B cell (primary cell): ENCODE measurements around the gene ZFP62. TPM values are rescaled to one million over a fixed set of nuclear protein-coding genes. Genes with fewer than 3 reads are reported as not detected.

Source experiments
- ATAC-seq: fragments of 200-7000 bp; cut with Tn5 transposase; one replicate; pipeline ENCODE4 v1.10.0; 2021; ENCODE audit warnings: low read depth, mild to moderate bottlenecking, moderate number of reproducible peaks, moderate library complexity
- CTCF ChIA-PET: fragments of 350-600 bp; sonication (Branson Sonifier 250); formaldehyde crosslinking; loops from one replicate; lab custom pipeline; 2021; ENCODE audit warnings: antibody characterized with exemption, inconsistent platforms; lab: Charles Lee
- POLR2A ChIA-PET: fragments of 350-600 bp; sonication (Branson Sonifier 250); formaldehyde crosslinking; loops from one replicate; lab custom pipeline; 2021; ENCODE audit warnings: antibody characterized with exemption; lab: Charles Lee
- DNase-seq: peaks from one replicate; pipeline ENCODE4 v3.0.0; 2013
- H2AFZ ChIP-seq: 2 replicates; pipeline ENCODE4 v1.6.1; 2012; ENCODE audit warnings: mild to moderate bottlenecking, low read depth, low read length; ENCODE audit not compliant: insufficient read depth, poor library complexity, severe bottlenecking
- H3K27ac ChIP-seq, 2 donors: 1 replicate in 1 of 2; 2 replicates in 1 of 2; pipeline ENCODE4 v1.5.1; 2012 to 2013; ENCODE audit warnings: low read length in 2 of 2, mild to moderate bottlenecking in 2 of 2, moderate library complexity in 1 of 2
- H3K27me3 ChIP-seq, 4 experiments: fragments of 200-600 bp in 1 of 4; sonication (generic) in 1 of 4; replicated peaks in 1 of 4; 1 replicate in 2 of 4; 2 replicates in 2 of 4; pipeline versions ENCODE4 v1.6.1 to v1.7.0; 2013 to 2016; ENCODE audit warnings: low read length in 3 of 4, mild to moderate bottlenecking in 2 of 4, mixed read lengths in 1 of 4, moderate library complexity in 1 of 4; ENCODE audit not compliant: insufficient read depth in 4 of 4, control insufficient read depth in 3 of 4; ENCODE audit errors: control extremely low read depth in 1 of 4
- H3K36me3 ChIP-seq, 2 experiments: replicated peaks in 1 of 2; 1 replicate in 1 of 2; 2 replicates in 1 of 2; pipeline versions ENCODE4 v1.6.1 to v1.7.1; 2013; ENCODE audit warnings: low read length in 1 of 2; ENCODE audit not compliant: insufficient read depth in 2 of 2, control insufficient read depth in 1 of 2; ENCODE audit errors: control extremely low read depth in 1 of 2, extremely low read depth in 1 of 2
- H3K4me1 ChIP-seq, 2 donors: fragments of 200-600 bp in 1 of 2; sonication (generic) in 1 of 2; 1 replicate in 1 of 2; 2 replicates in 1 of 2; pipeline versions ENCODE4 v1.5.1 to v1.6.1; 2013 to 2017; ENCODE audit warnings: low read length in 2 of 2; ENCODE audit not compliant: control insufficient read depth in 2 of 2, insufficient read depth in 2 of 2
- H3K4me2 ChIP-seq: replicated peaks from 2 replicates; pipeline ENCODE3; 2012; ENCODE audit warnings: mild to moderate bottlenecking, low read depth, low read length; ENCODE audit not compliant: poor library complexity, severe bottlenecking
- H3K4me3 ChIP-seq, 5 experiments: fragments of 200-600 bp in 1 of 5; sonication (generic) in 1 of 5; 1 replicate in 3 of 5; 2 replicates in 2 of 5; pipeline versions ENCODE4 v1.5.1 to v1.7.0; 2011 to 2016; ENCODE audit warnings: low read length in 4 of 5, mild to moderate bottlenecking in 4 of 5, low read depth in 2 of 5, control low read depth in 1 of 5, moderate library complexity in 1 of 5; ENCODE audit not compliant: insufficient read depth in 1 of 5; ENCODE audit errors: control extremely low read depth in 1 of 5, extremely low read depth in 1 of 5
- H3K79me2 ChIP-seq: fragments of 200-600 bp; sonication (generic); one replicate; pipeline ENCODE4 v1.6.0; 2016; ENCODE audit warnings: low read length; ENCODE audit not compliant: control insufficient read depth, insufficient read depth
- H3K9ac ChIP-seq: fragments of 200-600 bp; sonication (generic); 2 replicates; pipeline ENCODE4 v1.6.1; 2017; ENCODE audit warnings: mild to moderate bottlenecking, low read length, moderate library complexity
- H3K9me3 ChIP-seq, 3 donors: one replicate each; pipeline versions ENCODE4 v1.6.1 to v1.7.1; 2013; ENCODE audit warnings: low read length in 2 of 3; ENCODE audit not compliant: control insufficient read depth in 2 of 3, insufficient read depth in 1 of 3; ENCODE audit errors: control extremely low read depth in 1 of 3
- H4K20me1 ChIP-seq: 2 replicates; pipeline ENCODE4 v1.6.0; 2012; ENCODE audit warnings: mild to moderate bottlenecking, low read length; ENCODE audit not compliant: insufficient read depth, control insufficient read depth, poor library complexity, severe bottlenecking
- H3K27ac Mint-ChIP-seq: one replicate; pipeline ENCODE4 v1.8.0; 2021; ENCODE audit warnings: mixed read lengths
- H3K27me3 Mint-ChIP-seq: one replicate; pipeline ENCODE4 v1.8.0; 2021; ENCODE audit warnings: mixed read lengths
- H3K4me1 Mint-ChIP-seq: one replicate; pipeline ENCODE4 v1.8.0; 2021; ENCODE audit warnings: mixed read lengths
- H3K4me3 Mint-ChIP-seq: one replicate; pipeline ENCODE4 v1.8.0; 2021; ENCODE audit warnings: mixed read lengths
- H3K9me3 Mint-ChIP-seq: one replicate; pipeline ENCODE4 v1.8.0; 2022; ENCODE audit warnings: mixed read lengths; ENCODE audit not compliant: insufficient read depth
- EZH2 ChIP-seq: IDR thresholded peaks from 2 replicates; pipeline ENCODE4 v1.6.1; 2012; ENCODE audit warnings: borderline replicate concordance, low read depth, mild to moderate bottlenecking, moderate library complexity, low read length; ENCODE audit not compliant: insufficient read depth, poor library complexity, severe bottlenecking
- WGBS: methylation state at CpG from one replicate; pipeline ENCODE4 v1.1.5; 2013; ENCODE audit warnings: missing lambda C conversion rate; ENCODE audit not compliant: insufficient coverage; 5-methylcytosine and 5-hydroxymethylcytosine counted together
- intact Hi-C: fragments of 100-400 bp; cut with micrococcal nuclease; formaldehyde crosslinking; loops from one replicate; pipeline ENCODE4 v1.10.0; 2022
- polyA plus RNA-seq: library from polyadenylated mRNA; depleted of rRNA; stranded (reverse); fragments of >200 nt; gene quantifications from 2 replicates; pipeline ENCODE4 v1.2.3, GENCODE V29; 2012
- total RNA-seq, 2 donors: library from RNA; stranded (reverse); fragments of 120-200 nt in 1 of 2; gene quantifications; 1 replicate in 1 of 2; 2 replicates in 1 of 2; pipeline versions ENCODE4 v1.2.3 to v1.2.4, GENCODE V29; 2013 to 2022
- TF ChIP-seq, protein P1 (sequence below): fragments of 200-600 bp; IDR thresholded peaks from one replicate; pipeline ENCODE4 v1.8.0; 2022; ENCODE audit warnings: antibody characterized with exemption, mild to moderate bottlenecking

ZFP62 gene
- total and polyA plus RNA-seq, 2 donors (not counting 1 experiment from before 2014, with no cell fraction given) = 19.1 to 61.8 TPM

DNA sequence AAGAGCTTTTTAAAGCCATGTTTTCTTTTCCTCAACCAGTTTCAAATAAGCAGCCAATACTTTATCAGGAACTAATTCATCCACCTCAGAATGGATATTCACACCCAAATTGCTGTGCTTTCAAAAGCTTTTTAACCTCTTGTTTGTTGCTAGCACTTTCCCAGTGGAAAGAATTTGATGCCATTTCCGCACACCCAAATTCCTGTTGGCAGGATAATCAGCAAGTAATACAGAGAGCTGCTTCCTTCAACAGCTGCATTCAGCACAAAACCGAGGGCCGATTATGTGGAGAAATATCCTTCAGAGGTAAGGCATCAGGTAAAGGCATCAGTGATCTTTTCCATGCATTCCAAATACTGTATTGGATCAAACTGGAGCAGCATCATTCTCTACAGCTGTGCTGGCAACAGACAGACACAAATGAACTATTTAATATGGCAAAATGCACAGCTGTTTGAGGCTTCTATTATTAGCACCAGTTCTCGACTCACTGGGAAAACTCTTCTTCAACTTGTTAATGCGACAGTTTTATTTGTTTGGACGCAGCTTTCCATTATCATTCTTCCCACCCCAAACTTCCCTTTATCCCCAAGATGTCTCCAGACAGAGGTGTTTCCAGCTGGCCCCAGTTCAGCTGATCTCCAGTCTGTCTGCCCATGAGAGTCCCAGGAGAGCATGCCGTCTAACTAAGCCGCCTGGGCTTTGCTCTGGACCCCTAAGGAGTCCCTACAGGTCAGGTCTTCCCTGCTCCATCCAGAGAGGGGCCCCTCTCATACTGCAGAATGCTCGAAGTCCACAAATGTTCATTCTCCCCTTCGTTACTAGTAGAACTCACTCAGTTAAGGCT is 36.2 kb downstream of the ZFP62 start:
- Histone ChIP-seq H3K4me1 (peaks cover 22 to 24% of the 10 kb centered on the region in 2 donors), H3K27me3 (no peaks in the 10 kb centered on the region), H4K20me1 (no peaks in the 10 kb centered on the region), H3K27ac (no peak overlapping the region), H3K9me3 (peaks cover 0 to 6% (median 0%) of the 10 kb centered on the region in 3 donors), H3K79me2 (peaks cover 7% of the 10 kb centered on the region), H3K4me2 (no peak overlapping the region), H3K36me3 (peaks cover 0 to 5% of the 10 kb centered on the region in 2 experiments), H2AFZ (no peak overlapping the region), H3K9ac (no peak overlapping the region), H3K4me3 (no peak overlapping the region)
- Mint-ChIP-seq H3K27ac (no peak overlapping the region), H3K9me3 (no peaks in the 10 kb centered on the region), H3K27me3 (no peaks in the 10 kb centered on the region), H3K4me3 (no peak overlapping the region), H3K4me1 (peaks cover 29% of the 10 kb centered on the region)
- WGBS = 94% methylated on average over 9 of the region's 10 CpGs
- TF ChIP-seq, protein P1, sequence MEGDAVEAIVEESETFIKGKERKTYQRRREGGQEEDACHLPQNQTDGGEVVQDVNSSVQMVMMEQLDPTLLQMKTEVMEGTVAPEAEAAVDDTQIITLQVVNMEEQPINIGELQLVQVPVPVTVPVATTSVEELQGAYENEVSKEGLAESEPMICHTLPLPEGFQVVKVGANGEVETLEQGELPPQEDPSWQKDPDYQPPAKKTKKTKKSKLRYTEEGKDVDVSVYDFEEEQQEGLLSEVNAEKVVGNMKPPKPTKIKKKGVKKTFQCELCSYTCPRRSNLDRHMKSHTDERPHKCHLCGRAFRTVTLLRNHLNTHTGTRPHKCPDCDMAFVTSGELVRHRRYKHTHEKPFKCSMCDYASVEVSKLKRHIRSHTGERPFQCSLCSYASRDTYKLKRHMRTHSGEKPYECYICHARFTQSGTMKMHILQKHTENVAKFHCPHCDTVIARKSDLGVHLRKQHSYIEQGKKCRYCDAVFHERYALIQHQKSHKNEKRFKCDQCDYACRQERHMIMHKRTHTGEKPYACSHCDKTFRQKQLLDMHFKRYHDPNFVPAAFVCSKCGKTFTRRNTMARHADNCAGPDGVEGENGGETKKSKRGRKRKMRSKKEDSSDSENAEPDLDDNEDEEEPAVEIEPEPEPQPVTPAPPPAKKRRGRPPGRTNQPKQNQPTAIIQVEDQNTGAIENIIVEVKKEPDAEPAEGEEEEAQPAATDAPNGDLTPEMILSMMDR = no peak
- no peak for TF ChIP-seq EZH2
- ATAC-seq = no peak
- DNase-seq = no peak
- intact Hi-C loops = no loop called here
- POLR2A ChIA-PET = interaction anchor here (1.1 kb wide), 1 partner anchor 14 kb away, joined by 6 read pairs; no protein-coding TSS in a partner anchor
- CTCF ChIA-PET = interaction anchor here (1.5 to 2.3 kb wide), 2 partner anchors 24 to 40 kb away, joined by 3 to 6 read pairs; no protein-coding TSS in a partner anchor
